SK-N-SH (cell line): ENCODE data around the gene GLCCI1.

Source experiments
- CHD2 ChIP-seq: fragments of 150-350 bp; IDR thresholded peaks from 2 replicates; pipeline ENCODE4 v1.6.1; 2018; ENCODE audit warnings: low read length; ENCODE audit not compliant: partially characterized antibody
- GATA2 ChIP-seq: sonication (generic); formaldehyde crosslinking; IDR thresholded peaks from 2 replicates; pipeline ENCODE4 v1.5.0; 2020; ENCODE audit warnings: mild to moderate bottlenecking, missing genetic modification reagents
- JUND ChIP-seq: IDR thresholded peaks from 2 replicates; pipeline ENCODE4 v1.4.0; 2012
- RAD21 ChIP-seq: IDR thresholded peaks from 2 replicates; pipeline ENCODE4 v1.6.1; 2012; ENCODE audit warnings: mild to moderate bottlenecking, low read length
- YY1 ChIP-seq: IDR thresholded peaks from 2 replicates; pipeline ENCODE4 v1.4.0; 2012; ENCODE audit warnings: low read depth, mild to moderate bottlenecking
- TF ChIP-seq, protein P1 (sequence below): fragments of 200-600 bp; sonication (generic); IDR thresholded peaks from 2 replicates; pipeline ENCODE4 v1.6.1; 2017; ENCODE audit warnings: antibody characterized with exemption, mild to moderate bottlenecking, moderate library complexity

DNA sequence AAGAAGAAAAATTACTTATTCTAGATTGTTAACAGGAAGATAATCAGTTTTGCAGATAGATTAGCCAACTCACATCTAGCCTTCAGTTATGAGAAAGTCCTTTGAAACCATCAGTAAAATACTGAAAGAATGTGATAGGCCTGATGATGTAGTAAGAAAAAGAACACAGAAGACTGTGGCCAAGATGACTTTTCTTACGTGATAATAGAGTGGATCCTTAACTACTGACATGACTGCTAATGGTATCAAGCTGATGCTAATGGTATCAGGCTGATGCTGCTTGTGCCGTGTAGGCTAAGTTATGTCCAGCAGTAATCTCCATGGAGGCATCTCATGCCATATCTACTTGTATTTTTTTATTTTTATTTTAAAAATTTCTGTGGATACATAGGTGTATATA is 114.2 kb downstream of the GLCCI1 start:
- TF ChIP-seq YY1, result no peak
- no peak for TF ChIP-seq CHD2
- no peak for TF ChIP-seq JUND
- TF ChIP-seq RAD21, result no peak
- TF ChIP-seq GATA2 (CRISPR knock-in tag), result no peak
- TF ChIP-seq, protein P1, sequence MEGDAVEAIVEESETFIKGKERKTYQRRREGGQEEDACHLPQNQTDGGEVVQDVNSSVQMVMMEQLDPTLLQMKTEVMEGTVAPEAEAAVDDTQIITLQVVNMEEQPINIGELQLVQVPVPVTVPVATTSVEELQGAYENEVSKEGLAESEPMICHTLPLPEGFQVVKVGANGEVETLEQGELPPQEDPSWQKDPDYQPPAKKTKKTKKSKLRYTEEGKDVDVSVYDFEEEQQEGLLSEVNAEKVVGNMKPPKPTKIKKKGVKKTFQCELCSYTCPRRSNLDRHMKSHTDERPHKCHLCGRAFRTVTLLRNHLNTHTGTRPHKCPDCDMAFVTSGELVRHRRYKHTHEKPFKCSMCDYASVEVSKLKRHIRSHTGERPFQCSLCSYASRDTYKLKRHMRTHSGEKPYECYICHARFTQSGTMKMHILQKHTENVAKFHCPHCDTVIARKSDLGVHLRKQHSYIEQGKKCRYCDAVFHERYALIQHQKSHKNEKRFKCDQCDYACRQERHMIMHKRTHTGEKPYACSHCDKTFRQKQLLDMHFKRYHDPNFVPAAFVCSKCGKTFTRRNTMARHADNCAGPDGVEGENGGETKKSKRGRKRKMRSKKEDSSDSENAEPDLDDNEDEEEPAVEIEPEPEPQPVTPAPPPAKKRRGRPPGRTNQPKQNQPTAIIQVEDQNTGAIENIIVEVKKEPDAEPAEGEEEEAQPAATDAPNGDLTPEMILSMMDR, result no peak
